Activated CD8-positive, alpha-beta memory T cell treated with anti-CD3 and anti-CD28 coated beads, Interleukin-2, amount 50 U/mL, for 1 hour (primary cell): Measurements from ENCODE around the gene FHOD3.
"Not testable (repeated sequence)": the region's sequence is repeated elsewhere in the genome, so short reads cannot be mapped to it uniquely, and the experiment has no call there.

ENCODE experiments used
- DNase-seq: peaks from one replicate; pipeline ENCODE4 v3.0.0-alpha.2; 2020; ENCODE audit errors: extremely low read depth

FHOD3 gene

GRCh38 chr18:36451454-36452251, 154.1 kb downstream of the FHOD3 start:
- no peak for DNase-seq

DNA sequence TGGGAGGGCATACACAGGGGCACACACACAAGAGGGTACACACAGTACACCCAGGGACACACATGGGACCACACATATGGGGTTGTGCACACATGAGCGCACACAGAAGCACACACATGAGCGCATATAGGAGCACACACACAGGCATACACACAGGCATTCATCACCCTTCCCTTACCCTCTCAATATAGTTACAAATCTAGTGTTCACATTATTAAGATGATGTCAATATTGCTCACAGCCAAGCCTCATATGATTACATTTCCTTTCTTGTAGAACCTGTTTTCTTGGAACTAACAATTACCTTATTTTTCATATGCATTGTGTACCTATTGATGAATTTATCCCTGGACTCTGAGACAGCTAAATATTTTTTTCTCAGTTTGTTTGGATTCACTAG, 156.7 kb downstream of the FHOD3 start:
- DNase-seq = no peak

GRCh38 chr18:36454848-36455458, 157.4 kb downstream of the FHOD3 start:
- no peak for DNase-seq

GRCh38 chr18:36455931-36456330, 158.4 kb downstream of the FHOD3 start:
- DNase-seq = no peak

DNA sequence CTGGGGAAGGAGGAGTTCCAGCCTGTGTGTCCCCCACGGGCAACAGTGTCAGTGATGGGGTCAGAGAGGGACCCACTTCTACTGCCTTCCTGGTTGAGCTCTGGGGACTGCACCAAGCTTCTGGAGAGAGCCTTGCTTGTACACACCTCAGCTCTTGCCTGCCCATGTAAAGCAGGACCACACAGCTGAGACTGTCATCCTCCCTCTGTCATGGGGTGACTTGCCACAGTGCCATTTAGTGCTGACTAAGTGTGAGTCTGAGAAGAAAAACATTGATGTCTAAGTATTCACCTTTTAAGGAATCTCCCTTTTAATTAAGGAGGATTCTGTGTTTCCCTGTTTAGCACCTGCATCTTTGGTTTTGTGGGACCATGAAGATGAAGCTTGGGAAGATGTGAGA, 159.1 kb downstream of the FHOD3 start:
- no peak for DNase-seq

- no peak for DNase-seq
Observed at GRCh38 chr18:36457683-36458082, 160.2 kb downstream of the FHOD3 start.

GRCh38 chr18:36458306-36458705, 160.8 kb downstream of the FHOD3 start:
- no peak for DNase-seq

DNA sequence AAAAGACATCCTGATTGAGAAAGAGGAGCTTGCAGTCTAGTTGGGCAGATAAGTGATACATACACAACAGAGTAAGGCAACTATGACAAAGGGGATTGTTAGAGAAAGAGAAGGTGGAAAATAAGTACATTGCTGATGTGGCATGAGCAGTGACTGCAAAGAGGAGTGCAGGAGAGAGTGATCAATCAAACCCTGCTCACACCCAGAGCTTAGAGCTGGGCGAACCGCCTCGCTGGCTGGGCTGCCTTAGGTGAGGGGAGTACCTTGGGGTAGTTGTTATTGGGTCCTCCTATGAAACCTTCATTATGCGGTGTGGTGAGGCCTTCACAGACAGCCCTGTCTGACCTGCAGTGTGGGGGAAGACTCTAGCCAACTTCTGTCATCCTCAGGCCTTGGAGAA, 161.7 kb downstream of the FHOD3 start:
- no peak for DNase-seq

DNA sequence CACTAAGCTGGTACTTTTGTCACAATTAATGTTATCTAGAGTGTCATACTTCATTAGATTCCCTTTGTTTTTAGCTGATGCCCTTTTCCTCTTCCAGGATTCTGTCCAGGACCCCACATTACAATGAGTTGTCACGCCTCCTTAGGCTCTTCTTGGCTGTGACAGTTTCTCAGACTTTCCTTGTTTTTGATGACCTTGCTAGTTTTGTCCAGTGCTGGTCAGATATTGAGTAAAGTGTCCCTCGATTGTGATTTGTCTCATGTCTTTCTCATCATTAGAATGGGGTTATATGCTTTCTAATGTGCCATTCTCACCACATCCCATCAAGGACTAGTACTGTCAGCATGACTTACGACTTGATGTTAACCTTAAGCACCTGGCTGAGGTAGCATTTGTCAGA, 162.3 kb downstream of the FHOD3 start:
- no peak for DNase-seq

DNA sequence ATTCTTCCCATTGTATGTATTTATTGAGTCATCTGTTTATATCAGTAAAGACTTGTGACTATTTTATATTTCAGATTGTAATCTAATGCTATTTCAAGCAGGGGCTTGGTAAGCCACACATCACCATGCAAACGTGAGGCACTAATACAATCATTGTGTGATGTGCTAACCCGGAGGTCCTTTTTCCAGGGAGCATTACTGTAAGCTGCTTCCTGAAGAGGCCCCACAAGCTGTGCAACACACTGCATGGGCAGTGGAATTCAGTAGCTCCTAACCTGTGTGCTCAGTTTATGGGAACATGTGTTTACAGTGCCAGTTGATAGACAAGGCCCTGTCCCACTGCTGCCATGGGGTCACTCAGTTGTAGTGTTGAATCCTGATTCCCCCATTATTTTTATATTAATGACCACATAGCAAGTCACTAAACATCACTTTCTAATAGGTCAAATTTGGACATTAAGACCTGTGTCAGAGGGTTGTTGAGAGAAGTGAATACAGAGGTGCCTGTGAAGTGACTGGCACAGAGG, 162.9 kb downstream of the FHOD3 start:
- DNase-seq = no peak

DNA sequence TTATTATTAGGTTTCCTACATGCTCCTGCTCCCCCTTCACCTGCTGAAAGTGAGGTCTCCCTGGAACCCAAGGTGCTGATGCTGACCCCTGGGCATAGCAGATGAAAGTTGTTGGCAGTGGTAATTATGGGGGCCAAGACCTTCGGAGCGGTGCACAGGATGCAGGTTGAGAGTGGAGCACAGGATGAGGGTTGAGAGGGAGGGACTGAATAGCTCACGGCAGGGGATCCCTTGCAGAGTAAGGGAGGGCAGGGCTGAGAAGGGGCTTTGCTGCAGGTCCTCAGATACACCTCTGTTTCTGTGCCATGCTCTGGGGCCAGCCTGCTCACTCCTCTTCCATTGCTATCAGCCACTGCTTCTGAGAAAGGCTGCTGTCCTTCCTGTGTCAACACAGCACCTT, 163.3 kb downstream of the FHOD3 start:
- no peak for DNase-seq

- no peak for DNase-seq
Observed at GRCh38 chr18:36461551-36461987, 164.1 kb downstream of the FHOD3 start.

DNA sequence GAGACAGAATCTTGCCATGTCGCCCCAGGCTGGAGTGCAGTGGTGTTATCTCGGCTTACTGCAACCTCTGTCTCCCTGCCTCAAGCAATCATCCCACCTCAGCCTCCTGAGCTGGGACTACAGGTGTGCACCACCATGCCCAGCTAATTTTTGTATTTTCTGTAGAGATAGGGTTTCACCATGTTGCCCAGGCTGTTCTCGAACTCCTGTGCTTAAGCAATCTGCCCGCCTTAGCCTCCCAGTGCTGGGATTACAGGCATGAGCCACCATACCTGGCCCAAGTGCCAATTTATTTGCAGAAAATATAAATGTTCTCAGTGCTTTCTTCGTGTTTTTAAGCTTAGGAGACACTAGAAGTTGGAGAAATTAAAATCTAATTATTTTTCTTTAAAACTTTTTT, 166.0 kb downstream of the FHOD3 start:
- not testable (repeated sequence) for DNase-seq

GRCh38 chr18:36464126-36464651, 166.7 kb downstream of the FHOD3 start:
- no peak for DNase-seq

- no peak for DNase-seq
Observed at GRCh38 chr18:36465276-36465675, 167.8 kb downstream of the FHOD3 start.

DNA sequence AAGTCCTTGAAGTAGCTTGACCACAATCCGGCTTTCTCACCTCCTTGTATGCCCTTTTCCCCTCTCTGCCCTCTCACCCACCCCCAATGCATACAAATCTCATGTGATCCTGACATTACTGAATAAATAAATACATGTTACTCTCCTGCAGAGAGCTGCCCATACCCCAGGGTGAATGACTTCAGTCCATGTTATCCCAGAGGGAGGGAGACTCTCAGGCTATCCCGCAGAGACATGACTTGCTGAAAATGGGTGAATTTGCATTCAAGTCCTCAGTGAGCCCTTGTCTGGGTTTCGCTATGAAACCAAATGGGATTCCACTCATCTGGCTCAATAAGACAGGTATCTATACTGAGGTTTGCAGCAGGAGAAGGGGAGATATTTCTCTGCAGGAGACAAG, 168.5 kb downstream of the FHOD3 start:
- DNase-seq = no peak

- DNase-seq = no peak
Observed at GRCh38 chr18:36467614-36468013, 170.1 kb downstream of the FHOD3 start.

GRCh38 chr18:36468161-36468560, 170.6 kb downstream of the FHOD3 start:
- DNase-seq = no peak

- DNase-seq = no peak
Observed at GRCh38 chr18:36469461-36469860, 171.9 kb downstream of the FHOD3 start.

GRCh38 chr18:36470896-36471295, 173.4 kb downstream of the FHOD3 start:
- DNase-seq = no peak

- DNase-seq = no peak
Observed at GRCh38 chr18:36471393-36471792, 173.9 kb downstream of the FHOD3 start.

- DNase-seq = no peak
Observed at GRCh38 chr18:36476433-36476832, 178.9 kb downstream of the FHOD3 start.

DNA sequence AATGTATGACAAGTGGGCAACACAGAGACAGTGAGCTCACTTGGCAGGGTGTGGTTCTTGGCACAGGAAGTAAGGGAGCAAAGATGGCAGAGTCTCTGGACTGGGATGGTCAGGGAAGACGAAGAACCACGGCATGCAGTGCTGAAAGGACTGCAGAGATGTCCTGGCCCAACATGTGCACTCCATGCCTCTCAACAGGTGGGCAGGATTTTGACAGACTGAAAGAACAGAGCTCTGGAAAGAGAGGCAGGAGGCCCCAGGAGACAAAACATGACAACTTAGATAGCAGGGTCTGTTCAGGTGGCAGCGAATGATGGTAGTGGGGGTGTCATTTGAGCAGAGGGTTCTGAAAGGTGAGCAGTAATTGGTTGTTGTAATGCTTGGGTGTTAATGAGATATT, 180.3 kb downstream of the FHOD3 start:
- no peak for DNase-seq
